Caco-2 (cell line): ENCODE data around the gene TCAF1. TPM values are rescaled to one million over a fixed set of nuclear protein-coding genes. Genes with fewer than 3 reads are reported as not detected.
"Not testable (repeated sequence)": the region's sequence is repeated elsewhere in the genome, so short reads cannot be mapped to it uniquely, and the experiment has no call there.

Experiments
- BruUV-seq: library from RNA; stranded (reverse); fragments of 400-500 nt; replicated peaks from 2 replicates; lab custom pipeline; 2021; lab: Mats Ljungman, UMichigan
- CTCF ChIA-PET: fragments of 300-600 bp; sonication (Branson Sonifier 250); formaldehyde crosslinking; loops from one replicate; lab custom pipeline; 2022; ENCODE audit warnings: antibody characterized with exemption; lab: Charles Lee
- POLR2A ChIA-PET: fragments of 300-600 bp; sonication (Branson Sonifier 250); formaldehyde crosslinking; loops from one replicate; lab custom pipeline; 2022; ENCODE audit warnings: antibody characterized with exemption; lab: Charles Lee
- DNase-seq, 2 experiments: peaks; one replicate each; pipeline versions ENCODE4 v3.0.0 to v3.0.0-alpha.2; 2020 to 2022
- H3K27me3 ChIP-seq: replicated peaks from 2 replicates; pipeline ENCODE4 v1.6.0; 2011; ENCODE audit warnings: low read length; ENCODE audit not compliant: control insufficient read depth, insufficient read depth
- H3K36me3 ChIP-seq: 2 replicates; pipeline ENCODE4 v1.5.1; 2011; ENCODE audit warnings: low read length; ENCODE audit not compliant: control insufficient read depth, insufficient read depth
- H3K4me1 ChIP-seq: fragments of 250-450 bp; sonication (Bioruptor Pico); 2 replicates; pipeline ENCODE4 v1.5.1; 2020; ENCODE audit warnings: mild to moderate bottlenecking
- H3K4me3 ChIP-seq: 2 replicates; pipeline ENCODE4 v1.5.1; 2011; ENCODE audit warnings: low read depth, mild to moderate bottlenecking, control low read depth, low read length
- H3K9me3 ChIP-seq: fragments of 250-450 bp; sonication (Bioruptor Pico); 2 replicates; pipeline ENCODE4 v1.5.1; 2020; ENCODE audit warnings: mild to moderate bottlenecking, moderate library complexity
- H3K27ac Mint-ChIP-seq: one replicate; pipeline ENCODE4 v1.8.0; 2022; ENCODE audit warnings: mixed read lengths; ENCODE audit not compliant: unreplicated experiment
- H3K27me3 Mint-ChIP-seq: one replicate; pipeline ENCODE4 v1.8.0; 2022; ENCODE audit warnings: mixed read lengths; ENCODE audit not compliant: insufficient read depth, unreplicated experiment
- H3K36me3 Mint-ChIP-seq: one replicate; pipeline ENCODE4 v1.8.0; 2022; ENCODE audit warnings: mild to moderate bottlenecking, mixed read lengths; ENCODE audit not compliant: insufficient read depth, unreplicated experiment
- H3K4me1 Mint-ChIP-seq: one replicate; pipeline ENCODE4 v1.8.0; 2022; ENCODE audit warnings: low read depth, mixed read lengths; ENCODE audit not compliant: unreplicated experiment
- H3K4me3 Mint-ChIP-seq: one replicate; pipeline ENCODE4 v1.8.0; 2022; ENCODE audit warnings: mild to moderate bottlenecking, moderate library complexity, mixed read lengths; ENCODE audit not compliant: unreplicated experiment
- H3K9me3 Mint-ChIP-seq: one replicate; pipeline ENCODE4 v1.8.0; 2022; ENCODE audit warnings: mixed read lengths; ENCODE audit not compliant: unreplicated experiment
- intact Hi-C: fragments of 100-400 bp; cut with micrococcal nuclease; formaldehyde crosslinking; loops from one replicate; pipeline ENCODE4 v1.10.0; 2022; ENCODE audit not compliant: unreplicated experiment
- total RNA-seq: library from RNA; stranded (reverse); gene quantifications from 2 replicates; pipeline ENCODE4 v1.2.3, GENCODE V29; 2022
- TF ChIP-seq, protein P1 (sequence below), 2 experiments: fragments of 200-600 bp in 1 of 2; IDR thresholded peaks; 1 replicate in 1 of 2; 2 replicates in 1 of 2; pipeline versions ENCODE4 v1.5.1 to v1.8.0; 2011 to 2022; ENCODE audit warnings: antibody characterized with exemption in 1 of 2, control low read depth in 1 of 2, inconsistent platforms in 1 of 2, low read depth in 1 of 2, low read length in 1 of 2, mild to moderate bottlenecking in 1 of 2, moderate library complexity in 1 of 2; ENCODE audit not compliant: insufficient read depth in 1 of 2, severe bottlenecking in 1 of 2, unreplicated experiment in 1 of 2

TCAF1 gene
- total RNA-seq, 1 experiment from 2014 or later = 92.3 TPM

DNA sequence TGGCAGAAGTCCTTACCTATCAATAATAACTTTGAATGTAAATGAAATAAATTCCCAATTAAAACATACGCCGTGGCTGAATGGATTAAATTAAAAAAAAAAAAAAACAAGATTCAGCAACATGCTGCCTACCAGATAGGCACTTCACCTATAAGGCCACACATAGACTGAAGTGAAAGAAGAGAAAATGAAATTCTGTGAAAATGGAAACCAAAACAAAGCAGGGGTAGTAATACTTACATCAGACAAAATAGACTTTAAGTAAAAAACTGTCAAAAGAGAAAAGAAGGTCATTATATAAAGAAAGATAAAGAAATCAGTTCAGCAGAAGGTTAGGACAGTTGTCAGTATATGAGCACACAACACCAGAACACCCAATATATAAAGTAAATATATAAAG is 55.3 kb downstream of the TCAF1 start:
- H3K9me3 ChIP-seq = peaks cover 7% of the 10 kb centered on the region; the same call in 1 of the 2 replicates
- H3K36me3 Mint-ChIP-seq = no peaks in the 10 kb centered on the region
- H3K4me1 Mint-ChIP-seq = no peaks in the 10 kb centered on the region
- H3K27ac Mint-ChIP-seq = no peak overlapping the region
- H3K4me3 Mint-ChIP-seq = no peak overlapping the region
- H3K9me3 Mint-ChIP-seq = no peaks in the 10 kb centered on the region
- no peaks in the 10 kb centered on the region for H3K27me3 ChIP-seq
- no TSS peak for BruUV-seq
- intact Hi-C loops = no loop called here
- no peak overlapping the region for H3K4me3 ChIP-seq
- ChIA-PET POLR2A (no interaction called here), CTCF (no interaction called here)
- H3K27me3 Mint-ChIP-seq = no peaks in the 10 kb centered on the region
- no peaks in the 10 kb centered on the region for H3K36me3 ChIP-seq
- TF ChIP-seq, protein P1, sequence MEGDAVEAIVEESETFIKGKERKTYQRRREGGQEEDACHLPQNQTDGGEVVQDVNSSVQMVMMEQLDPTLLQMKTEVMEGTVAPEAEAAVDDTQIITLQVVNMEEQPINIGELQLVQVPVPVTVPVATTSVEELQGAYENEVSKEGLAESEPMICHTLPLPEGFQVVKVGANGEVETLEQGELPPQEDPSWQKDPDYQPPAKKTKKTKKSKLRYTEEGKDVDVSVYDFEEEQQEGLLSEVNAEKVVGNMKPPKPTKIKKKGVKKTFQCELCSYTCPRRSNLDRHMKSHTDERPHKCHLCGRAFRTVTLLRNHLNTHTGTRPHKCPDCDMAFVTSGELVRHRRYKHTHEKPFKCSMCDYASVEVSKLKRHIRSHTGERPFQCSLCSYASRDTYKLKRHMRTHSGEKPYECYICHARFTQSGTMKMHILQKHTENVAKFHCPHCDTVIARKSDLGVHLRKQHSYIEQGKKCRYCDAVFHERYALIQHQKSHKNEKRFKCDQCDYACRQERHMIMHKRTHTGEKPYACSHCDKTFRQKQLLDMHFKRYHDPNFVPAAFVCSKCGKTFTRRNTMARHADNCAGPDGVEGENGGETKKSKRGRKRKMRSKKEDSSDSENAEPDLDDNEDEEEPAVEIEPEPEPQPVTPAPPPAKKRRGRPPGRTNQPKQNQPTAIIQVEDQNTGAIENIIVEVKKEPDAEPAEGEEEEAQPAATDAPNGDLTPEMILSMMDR (IDR thresholded peaks at IDR 0.05; ENCODE audit: insufficient read depth in 1 of 2, low read depth in 1 of 2, low read length in 1 of 2, severe bottlenecking in 1 of 2, unreplicated experiment in 1 of 2) = no peak
- no peak for DNase-seq
- no peaks in the 10 kb centered on the region for H3K4me1 ChIP-seq

DNA sequence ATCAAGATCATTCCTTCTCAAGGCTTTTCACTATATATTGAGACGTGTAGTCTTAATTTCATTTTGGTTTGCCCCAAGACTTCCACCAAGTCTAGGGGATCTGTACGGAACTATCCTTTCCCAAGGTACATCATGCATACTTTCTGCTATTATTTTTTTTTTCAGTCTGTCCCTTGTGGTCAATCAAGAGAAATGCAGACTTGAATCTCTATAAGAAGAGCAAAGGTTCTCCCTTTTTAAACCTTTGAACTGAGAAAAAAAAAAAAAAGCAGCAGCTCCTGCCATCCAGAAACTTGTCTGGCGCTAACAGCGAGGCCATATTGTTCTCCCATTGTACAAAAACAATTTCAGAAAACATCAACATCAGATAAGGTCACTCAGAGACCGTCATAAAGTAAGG is 60.3 kb downstream of the TCAF1 start:
- BruUV-seq, CTCF ChIA-PET, H3K36me3 Mint-ChIP-seq: not testable (repeated sequence)

GRCh38 chr7:143840062-143840461 is 61.9 kb downstream of the TCAF1 start:
- DNase-seq, intact Hi-C loops, H3K4me1 Mint-ChIP-seq: not testable (repeated sequence)

More for the DNA sequence above, 60.3 kb downstream of the TCAF1 start:
- H3K4me1 Mint-ChIP-seq, POLR2A ChIA-PET, DNase-seq, H3K4me3 ChIP-seq, H3K9me3 Mint-ChIP-seq, H3K4me1 ChIP-seq, H3K27me3 ChIP-seq, H3K36me3 ChIP-seq, intact Hi-C loops, H3K27ac Mint-ChIP-seq, H3K4me3 Mint-ChIP-seq, H3K27me3 Mint-ChIP-seq, H3K9me3 ChIP-seq: not testable (repeated sequence)

DNA sequence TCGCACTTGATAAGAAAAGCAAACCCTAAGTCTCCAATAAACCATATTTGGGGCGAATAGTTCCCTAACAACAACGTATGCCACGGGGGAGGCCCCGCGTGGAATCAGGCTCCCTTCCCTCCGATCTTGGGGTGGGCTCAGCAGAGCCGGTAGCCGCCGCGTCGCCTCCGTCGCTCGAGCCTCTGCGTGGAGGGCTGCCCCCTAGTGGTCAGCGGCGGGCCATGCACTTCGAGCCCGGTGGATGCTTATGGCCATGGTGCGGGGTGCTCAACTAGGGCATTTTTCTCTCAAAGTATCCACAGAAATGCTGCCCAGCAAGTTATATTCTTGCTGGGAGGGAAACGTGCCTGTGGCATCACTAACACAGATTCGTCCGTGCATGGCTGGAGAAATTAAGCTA is 64.8 kb downstream of the TCAF1 start:
- H3K27me3 Mint-ChIP-seq, H3K9me3 ChIP-seq, H3K9me3 Mint-ChIP-seq, H3K27ac Mint-ChIP-seq, CTCF ChIA-PET, H3K36me3 ChIP-seq, H3K4me3 Mint-ChIP-seq, H3K4me1 ChIP-seq, BruUV-seq, H3K36me3 Mint-ChIP-seq, POLR2A ChIA-PET, H3K4me1 Mint-ChIP-seq, H3K27me3 ChIP-seq, intact Hi-C loops: not testable (repeated sequence)
- H3K4me3 ChIP-seq = peak overlapping the region; percentile 15
- TF ChIP-seq, protein P1 (IDR thresholded peaks at IDR 0.05; ENCODE audit: insufficient read depth in 1 of 2, low read depth in 1 of 2, low read length in 1 of 2, severe bottlenecking in 1 of 2, unreplicated experiment in 1 of 2) = peak; percentile 46 to 78
- DNase-seq = peak; percentile 86 to 96

More at GRCh38 chr7:143840062-143840461, 61.9 kb downstream of the TCAF1 start:
- H3K27me3 Mint-ChIP-seq, H3K9me3 Mint-ChIP-seq, H3K4me3 Mint-ChIP-seq, CTCF ChIA-PET, H3K4me3 ChIP-seq, H3K36me3 ChIP-seq, POLR2A ChIA-PET, H3K4me1 ChIP-seq, H3K9me3 ChIP-seq, BruUV-seq, H3K36me3 Mint-ChIP-seq, H3K27me3 ChIP-seq, H3K27ac Mint-ChIP-seq: not testable (repeated sequence)

- H3K27me3 ChIP-seq, H3K36me3 Mint-ChIP-seq, BruUV-seq, H3K4me1 ChIP-seq, POLR2A ChIA-PET, H3K36me3 ChIP-seq, H3K27ac Mint-ChIP-seq, H3K4me1 Mint-ChIP-seq, H3K27me3 Mint-ChIP-seq, intact Hi-C loops, CTCF ChIA-PET, H3K9me3 ChIP-seq, H3K9me3 Mint-ChIP-seq: not testable (repeated sequence)
- peak overlapping the region; percentile 69 for H3K4me3 Mint-ChIP-seq
- peak overlapping the region; percentile 41 for H3K4me3 ChIP-seq
- DNase-seq = peak; percentile 94 to 97
Measured at GRCh38 chr7:143836622-143837021, 65.4 kb downstream of the TCAF1 start.

DNA sequence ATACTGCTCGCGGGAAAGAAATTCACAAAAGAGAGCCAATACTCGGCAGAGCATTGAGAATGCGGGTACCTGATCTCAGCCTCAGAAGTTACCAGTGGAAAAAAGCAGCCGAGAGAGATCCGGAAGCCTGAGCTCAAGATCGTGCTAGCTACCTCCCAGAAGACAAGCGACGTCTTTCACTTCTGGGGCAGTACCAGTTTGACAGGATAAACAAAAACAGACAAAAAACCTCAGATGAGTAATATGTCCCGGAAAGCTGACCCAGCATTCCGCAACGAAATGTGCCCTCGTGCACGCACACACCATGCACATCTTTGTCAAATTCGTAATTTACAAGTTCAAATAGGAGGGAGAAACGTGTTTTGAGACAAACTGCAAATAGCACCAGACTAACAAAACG is 65.9 kb downstream of the TCAF1 start:
- H3K36me3 Mint-ChIP-seq, POLR2A ChIA-PET, H3K4me1 Mint-ChIP-seq, H3K27me3 Mint-ChIP-seq, H3K27ac Mint-ChIP-seq, H3K27me3 ChIP-seq, H3K9me3 Mint-ChIP-seq, CTCF ChIA-PET, H3K4me1 ChIP-seq, DNase-seq, H3K36me3 ChIP-seq, H3K4me3 ChIP-seq, H3K9me3 ChIP-seq, intact Hi-C loops: not testable (repeated sequence)
- peak overlapping the region; percentile 69 for H3K4me3 Mint-ChIP-seq
- BruUV-seq = TSS peak; percentile 41
